Gastrocnemius medialis (tissue), 4 donors: ENCODE results near the gene RSPH1.

Source experiments
- CTCF ChIP-seq, 5 experiments: fragments of 450-650 bp in 3 of 5; fragments of 200-600 bp in 2 of 5; sonication (generic) in 2 of 5; IDR thresholded peaks in 4 of 5; conservative IDR thresholded peaks in 1 of 5; 1 replicate in 4 of 5; 2 replicates in 1 of 5; pipeline ENCODE4 v1.5.1; 2016 to 2019; ENCODE audit warnings: antibody characterized with exemption in 5 of 5, mild to moderate bottlenecking in 3 of 5, moderate library complexity in 3 of 5
- POLR2A ChIP-seq, 2 donors: fragments of 450-650 bp; IDR thresholded peaks; one replicate each; pipeline ENCODE4 v1.6.1; 2017; ENCODE audit warnings: antibody characterized with exemption in 2 of 2, mild to moderate bottlenecking in 2 of 2, moderate library complexity in 2 of 2

- TF ChIP-seq CTCF (IDR thresholded peaks at IDR 0.05 in 4 of 5, conservative IDR thresholded peaks at IDR 0.05 in 1 of 5) = no peak
- TF ChIP-seq POLR2A (IDR thresholded peaks at IDR 0.05) = no peak
Measured at GRCh38 chr21:42443876-42444744, 51.9 kb downstream of the RSPH1 start.
